ENCODE data around the gene TBC1D1. TPM values are rescaled to one million over a fixed set of nuclear protein-coding genes. Genes with fewer than 3 reads are reported as not detected.

TBC1D1 gene
- total RNA-seq, 1 donor, result 101 TPM

DNA sequence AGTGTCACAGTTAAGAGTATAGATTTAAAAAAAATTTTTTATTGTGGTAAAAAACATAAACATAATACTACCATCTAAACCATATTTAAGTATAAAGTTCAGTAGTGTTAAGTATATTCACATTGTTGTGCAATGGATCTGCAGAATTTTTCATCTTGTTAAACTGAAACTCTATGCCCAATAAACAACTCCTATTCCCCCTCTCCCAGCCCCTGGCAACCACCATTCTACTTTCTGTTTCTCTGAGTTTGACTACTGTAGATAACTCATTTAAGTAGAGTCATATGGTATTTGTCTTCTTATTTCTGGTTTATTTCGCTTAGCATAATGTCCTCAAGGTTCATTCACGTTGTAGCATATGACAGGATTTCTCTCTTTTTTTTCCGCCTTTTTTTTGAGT, 181.7 kb downstream of the TBC1D1 start:
- TF ChIP-seq, protein P1, sequence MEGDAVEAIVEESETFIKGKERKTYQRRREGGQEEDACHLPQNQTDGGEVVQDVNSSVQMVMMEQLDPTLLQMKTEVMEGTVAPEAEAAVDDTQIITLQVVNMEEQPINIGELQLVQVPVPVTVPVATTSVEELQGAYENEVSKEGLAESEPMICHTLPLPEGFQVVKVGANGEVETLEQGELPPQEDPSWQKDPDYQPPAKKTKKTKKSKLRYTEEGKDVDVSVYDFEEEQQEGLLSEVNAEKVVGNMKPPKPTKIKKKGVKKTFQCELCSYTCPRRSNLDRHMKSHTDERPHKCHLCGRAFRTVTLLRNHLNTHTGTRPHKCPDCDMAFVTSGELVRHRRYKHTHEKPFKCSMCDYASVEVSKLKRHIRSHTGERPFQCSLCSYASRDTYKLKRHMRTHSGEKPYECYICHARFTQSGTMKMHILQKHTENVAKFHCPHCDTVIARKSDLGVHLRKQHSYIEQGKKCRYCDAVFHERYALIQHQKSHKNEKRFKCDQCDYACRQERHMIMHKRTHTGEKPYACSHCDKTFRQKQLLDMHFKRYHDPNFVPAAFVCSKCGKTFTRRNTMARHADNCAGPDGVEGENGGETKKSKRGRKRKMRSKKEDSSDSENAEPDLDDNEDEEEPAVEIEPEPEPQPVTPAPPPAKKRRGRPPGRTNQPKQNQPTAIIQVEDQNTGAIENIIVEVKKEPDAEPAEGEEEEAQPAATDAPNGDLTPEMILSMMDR (IDR thresholded peaks at IDR 0.05; ENCODE audit: insufficient read depth, low read depth, low read length), result no peak
- peak; percentile 67 for DNase-seq (ENCODE audit: low read depth)
- H3K4me3 ChIP-seq (ENCODE audit: low read depth, low read length), result no peak overlapping the region

DNA sequence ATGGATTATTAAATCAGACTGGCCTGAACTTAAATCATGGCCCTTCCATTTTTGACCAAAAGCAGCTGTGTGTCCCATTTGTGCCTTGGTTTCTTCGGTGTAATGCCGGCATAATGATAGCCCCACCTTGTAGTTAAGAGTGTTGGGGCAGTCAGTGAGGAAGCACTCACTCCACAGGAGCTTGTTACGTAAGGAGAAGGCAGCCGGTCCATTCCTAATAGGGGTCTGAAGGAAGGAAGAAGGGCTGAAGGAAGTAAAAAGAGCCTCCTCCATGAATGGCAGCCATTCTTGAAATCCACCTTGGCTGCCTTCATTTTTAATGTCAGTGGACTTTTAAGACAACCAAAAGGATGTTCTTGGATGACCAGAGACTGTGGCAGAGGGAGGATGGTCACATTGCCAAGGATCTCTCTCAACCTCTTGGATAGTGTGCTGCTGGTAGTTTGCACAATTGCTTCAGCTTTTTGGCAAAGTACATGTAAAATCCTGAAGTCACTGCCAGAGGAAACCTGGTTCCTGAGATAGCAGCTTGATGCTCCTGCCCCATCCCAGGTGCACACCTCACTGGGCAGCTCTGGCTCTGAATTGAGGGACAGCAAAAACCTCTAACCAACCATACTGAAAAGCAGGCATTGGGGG, 182.8 kb downstream of the TBC1D1 start:
- TF ChIP-seq, protein P1 (IDR thresholded peaks at IDR 0.05; ENCODE audit: insufficient read depth, low read depth, low read length), result no peak
- no peak overlapping the region for H3K4me3 ChIP-seq (ENCODE audit: low read depth, low read length)
- no peak for DNase-seq (ENCODE audit: low read depth)

DNA sequence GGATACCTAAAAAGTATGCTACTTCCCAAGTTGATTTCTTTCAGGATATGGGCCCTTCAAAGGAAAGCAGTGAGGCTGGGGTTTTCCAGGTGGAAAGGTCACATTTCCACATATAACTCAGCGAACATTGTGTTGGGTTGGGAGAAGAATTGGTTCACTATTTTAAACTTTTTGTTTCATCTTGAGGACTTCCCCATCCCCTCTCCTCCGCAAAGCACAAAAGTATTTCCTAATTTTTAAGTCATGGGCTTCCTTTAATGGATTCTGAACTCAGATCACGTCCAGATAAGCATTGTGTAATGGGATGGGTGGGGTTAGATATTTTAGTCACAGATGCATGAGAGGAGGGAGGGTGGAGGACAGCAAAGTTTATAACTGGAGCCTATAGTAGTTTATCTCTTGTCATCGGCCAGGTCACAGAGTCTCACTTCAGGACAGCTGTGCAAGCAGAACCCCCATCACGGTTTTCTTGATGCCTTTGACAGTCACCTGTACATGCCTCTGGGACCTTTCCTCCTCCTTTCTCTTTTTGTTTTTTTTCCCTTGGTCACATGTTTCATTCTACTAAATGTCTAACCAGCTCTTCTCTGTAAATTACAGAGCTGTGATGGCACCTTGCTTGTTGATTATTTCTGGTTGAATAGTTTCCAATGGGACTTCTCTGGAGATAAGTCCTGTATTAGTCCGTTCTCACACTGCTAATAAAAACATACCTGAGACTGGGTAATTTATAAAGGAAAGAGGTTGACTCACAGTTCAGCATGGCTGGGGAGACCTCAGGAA, 184.7 kb downstream of the TBC1D1 start:
- H3K4me3 ChIP-seq (ENCODE audit: low read depth, low read length), result no peak overlapping the region
- TF ChIP-seq, protein P1 (IDR thresholded peaks at IDR 0.05; ENCODE audit: insufficient read depth, low read depth, low read length), result no peak
- peak; percentile 96 for DNase-seq (ENCODE audit: low read depth)

DNA sequence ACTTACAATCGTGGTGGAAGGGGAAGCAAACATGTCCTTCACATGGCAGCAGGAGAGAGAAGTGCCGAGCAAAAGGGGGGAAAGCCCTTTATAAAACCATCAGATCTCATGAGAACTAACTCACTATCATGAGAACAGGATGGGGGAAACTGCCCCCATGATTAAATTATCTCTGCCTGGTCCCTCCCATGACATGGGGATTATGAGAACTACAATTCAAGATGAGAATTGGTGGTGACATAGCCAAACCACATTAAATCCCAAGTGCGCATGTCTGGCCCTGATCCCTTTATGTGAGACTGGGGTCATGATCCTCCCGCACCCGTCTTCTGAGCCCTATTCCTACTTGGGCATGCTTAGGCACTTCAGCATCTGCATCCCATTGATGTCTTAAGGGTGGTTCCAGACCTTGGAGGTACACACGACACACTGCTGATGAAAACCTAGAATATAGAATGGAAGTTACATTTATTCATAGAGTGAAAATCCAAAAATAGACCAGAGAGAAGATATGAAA, 185.3 kb downstream of the TBC1D1 start:
- TF ChIP-seq, protein P1 (IDR thresholded peaks at IDR 0.05; ENCODE audit: insufficient read depth, low read depth, low read length), result no peak
- no peak for DNase-seq (ENCODE audit: low read depth)
- H3K4me3 ChIP-seq (ENCODE audit: low read depth, low read length), result no peak overlapping the region

DNA sequence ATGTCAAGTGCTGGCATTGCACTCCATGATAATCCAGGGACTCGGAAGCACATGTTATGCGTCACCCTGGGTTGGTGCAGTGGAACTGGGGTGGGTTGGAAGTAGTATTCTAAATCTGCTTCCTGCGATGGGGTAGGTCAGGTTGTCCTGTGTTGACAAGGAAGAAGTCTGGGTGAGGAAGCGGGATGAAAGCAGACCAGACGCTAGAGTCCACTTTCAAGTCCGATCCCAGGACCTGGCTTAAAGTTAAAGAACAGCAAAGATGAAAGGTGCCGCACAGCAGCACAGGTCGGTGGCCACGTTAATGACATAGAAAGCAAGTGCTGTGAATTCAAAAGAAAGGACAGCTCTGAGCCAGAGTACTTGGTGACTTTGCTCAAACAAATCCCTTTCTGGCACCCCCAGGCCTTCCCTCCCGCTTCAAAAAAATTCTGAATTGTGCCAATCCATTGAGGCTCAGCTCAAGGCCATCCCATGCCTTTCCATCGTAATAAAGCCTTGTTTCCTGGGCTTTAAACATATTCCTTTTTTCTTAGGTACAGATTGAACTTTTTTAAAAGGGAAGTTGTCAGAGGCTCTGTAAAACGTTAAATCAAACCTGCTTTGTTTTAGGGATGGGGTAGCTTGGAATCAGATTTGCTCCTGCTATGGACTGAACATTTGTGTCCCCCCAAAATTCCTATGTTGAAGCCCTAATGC, 187.1 kb downstream of the TBC1D1 start:
- DNase-seq (ENCODE audit: low read depth), result no peak
- no peak overlapping the region for H3K4me3 ChIP-seq (ENCODE audit: low read depth, low read length)
- TF ChIP-seq, protein P1 (IDR thresholded peaks at IDR 0.05; ENCODE audit: insufficient read depth, low read depth, low read length), result no peak

DNA sequence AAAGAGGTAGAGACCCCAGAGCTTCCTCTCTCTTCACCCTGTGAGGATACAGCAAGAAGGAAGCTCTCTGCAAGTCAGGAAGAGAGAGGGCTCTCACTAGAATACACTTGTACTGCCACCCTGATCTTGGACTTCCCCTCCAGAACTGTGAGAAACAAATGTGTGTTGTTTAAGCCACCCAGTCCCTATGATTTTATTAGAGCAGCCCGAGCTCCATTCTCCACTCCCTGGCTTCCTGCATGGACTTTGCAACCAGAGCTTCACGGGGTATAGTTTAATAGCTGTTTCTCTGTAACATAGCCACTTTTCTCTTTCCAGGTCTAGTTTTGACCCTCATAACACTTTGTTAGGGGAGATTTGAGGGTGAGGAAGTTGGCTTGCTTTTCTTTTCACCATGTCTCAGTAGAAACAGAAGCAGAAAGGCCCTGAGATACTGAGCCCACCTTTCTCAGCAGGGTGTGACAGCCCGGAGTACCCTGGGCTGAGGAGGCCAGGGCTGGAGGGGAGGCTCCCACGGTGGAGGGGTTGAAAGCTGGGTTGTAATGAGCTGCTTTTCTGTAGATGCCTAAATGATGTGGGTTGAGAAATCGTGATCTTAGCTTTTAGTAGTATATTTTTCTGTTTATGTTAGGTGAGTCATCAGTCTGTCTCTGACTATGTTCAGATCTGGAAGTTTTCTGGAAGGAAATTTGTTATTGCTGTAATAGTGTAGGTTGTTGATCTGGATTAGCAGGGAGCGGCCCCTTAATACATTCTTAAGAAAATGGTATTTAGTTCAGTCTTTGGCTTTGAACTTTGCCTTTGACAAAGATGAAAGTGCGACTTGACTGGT, 187.9 kb downstream of the TBC1D1 start:
- peak; percentile 97 for DNase-seq (ENCODE audit: low read depth)
- H3K4me3 ChIP-seq (ENCODE audit: low read depth, low read length), result no peak overlapping the region
- TF ChIP-seq, protein P1 (IDR thresholded peaks at IDR 0.05; ENCODE audit: insufficient read depth, low read depth, low read length), result no peak
